Astrocyte of the cerebellum (primary cell): ENCODE measurements around the gene SMYD3.
A peak's percentile ranks its signal among the peaks of the same experiment; 100 is the strongest.

Experiments
- DNase-seq: peaks from one replicate; pipeline ENCODE4 v3.0.0-alpha.2; 2011; ENCODE audit warnings: low read depth
- H3K4me3 ChIP-seq: 2 replicates; pipeline ENCODE4 v1.5.1; 2011; ENCODE audit warnings: mild to moderate bottlenecking, low read depth, low read length, moderate library complexity
- CTCF ChIP-seq: IDR thresholded peaks from 2 replicates; pipeline ENCODE4 v1.5.1; 2012; ENCODE audit warnings: low read length, low read depth, moderate library complexity, mild to moderate bottlenecking; ENCODE audit errors: missing control alignments
- in situ Hi-C: cut with HindIII; loops from 2 replicates; pipeline ENCODE4 v1.10.0; 2017; ENCODE audit warnings: low sequenced_read_pairs

Gene SMYD3

GRCh38 chr1:245986404-245987218 is 520.5 kb downstream of the SMYD3 start:
- in situ Hi-C loops, result no loop called here
- H3K4me3 ChIP-seq, result no peak overlapping the region

DNA sequence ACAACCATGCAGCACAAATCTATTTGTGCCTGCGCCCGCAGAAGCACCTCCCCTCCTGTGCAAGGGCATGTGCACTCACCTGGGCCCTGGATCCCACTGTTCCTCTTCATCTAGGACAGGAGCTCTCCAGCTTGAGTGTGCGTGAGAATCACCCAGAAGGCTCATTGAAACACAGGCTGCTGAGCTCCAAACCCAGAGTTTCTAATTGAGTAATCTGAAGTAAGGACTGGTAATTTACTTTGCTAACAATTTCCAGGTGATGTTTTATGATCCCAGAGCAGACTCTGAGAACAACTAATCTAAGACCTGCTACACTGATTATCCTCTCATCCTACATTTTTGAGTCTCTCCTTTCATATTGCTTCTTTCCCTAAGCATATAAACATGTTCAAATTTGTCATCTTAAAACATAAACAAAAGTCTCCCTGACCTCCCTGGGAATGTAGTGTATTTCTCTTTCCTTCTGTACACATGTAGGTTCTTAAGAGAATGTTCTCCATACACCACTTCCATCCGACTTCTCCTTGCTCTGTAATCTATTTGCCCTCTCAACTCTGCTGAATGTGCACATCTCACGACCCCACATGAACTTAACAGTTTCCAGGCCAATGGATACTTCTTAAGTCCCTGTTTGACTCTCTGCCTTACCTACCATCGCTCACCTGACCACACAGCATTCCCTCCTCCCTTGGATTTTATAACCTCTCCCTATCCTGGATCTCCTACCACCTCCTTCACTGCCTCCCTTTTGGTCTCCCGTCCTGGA is 522.5 kb downstream of the SMYD3 start:
- TF ChIP-seq CTCF, result no peak
- in situ Hi-C loops, result no loop called here
- H3K4me3 ChIP-seq, result no peak overlapping the region
- DNase-seq, result no peak

More at GRCh38 chr1:245986404-245987218, 520.5 kb downstream of the SMYD3 start:
- peak; percentile 77 for DNase-seq
- no peak for TF ChIP-seq CTCF

DNA sequence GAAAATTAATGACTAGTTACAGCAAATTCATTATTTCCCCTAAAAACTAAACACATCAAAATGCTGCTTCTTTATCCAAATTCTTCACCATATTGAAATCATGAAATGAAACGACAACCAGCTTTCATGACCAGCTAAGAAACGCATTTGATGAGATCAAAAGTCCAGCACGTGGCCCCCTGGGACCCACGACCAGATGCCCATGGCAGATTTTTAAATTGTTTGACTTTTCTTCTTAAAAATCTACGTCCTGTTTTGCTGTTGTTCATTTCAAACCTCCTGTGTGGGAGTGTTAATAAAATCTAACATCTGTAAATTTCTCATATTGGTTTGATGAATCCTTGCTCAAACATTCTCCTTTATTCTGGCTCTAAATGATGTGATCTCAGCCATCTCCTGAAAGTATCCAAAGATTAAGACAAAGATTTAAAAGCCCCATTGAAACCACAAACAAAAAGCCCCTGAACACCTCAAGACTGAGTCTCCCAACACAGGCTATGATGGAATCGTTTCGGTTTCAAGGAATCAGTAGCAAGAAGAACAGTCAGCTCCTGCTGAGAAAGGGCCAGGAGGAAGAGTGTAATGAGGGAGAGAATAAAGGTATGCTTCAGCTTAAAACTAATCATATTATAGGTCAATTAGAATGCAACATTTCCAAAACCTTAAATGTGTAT is 523.6 kb downstream of the SMYD3 start:
- H3K4me3 ChIP-seq, result no peak overlapping the region
- DNase-seq, result no peak
- in situ Hi-C loops, result no loop called here
- TF ChIP-seq CTCF, result no peak

GRCh38 chr1:245979589-245979988 is 527.5 kb downstream of the SMYD3 start:
- in situ Hi-C loops, result no loop called here
- TF ChIP-seq CTCF, result no peak
- H3K4me3 ChIP-seq, result no peak overlapping the region
- no peak for DNase-seq

DNA sequence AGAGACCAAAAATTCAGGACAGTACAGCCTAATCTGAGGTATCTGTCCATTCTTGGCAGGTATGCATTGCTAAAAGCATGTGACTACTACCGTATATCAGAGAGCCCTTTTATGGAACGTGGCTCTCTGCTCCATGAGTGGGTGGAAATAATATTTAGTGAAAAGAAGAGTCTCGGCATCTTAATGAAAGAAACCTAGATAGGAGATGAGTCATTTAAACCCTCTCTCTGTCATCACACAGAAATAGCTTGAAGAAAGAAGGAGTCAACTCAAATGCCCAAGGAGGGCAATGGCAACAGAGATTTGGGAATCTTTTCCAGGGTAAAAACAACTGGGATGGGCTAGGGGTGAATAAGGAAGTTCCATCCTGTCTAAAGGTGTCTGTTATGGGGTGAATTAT is 528.2 kb downstream of the SMYD3 start:
- in situ Hi-C loops, result no loop called here
- TF ChIP-seq CTCF, result no peak
- DNase-seq, result no peak
- no peak overlapping the region for H3K4me3 ChIP-seq

- no peak for DNase-seq
- in situ Hi-C loops, result no loop called here
- no peak for TF ChIP-seq CTCF
- H3K4me3 ChIP-seq, result no peak overlapping the region
These were observed 534.6 kb downstream of the SMYD3 start for GRCh38 chr1:245972476-245972875.
